Smooth muscle cell (in vitro differentiated cells): Measurements from ENCODE around the gene CADPS. TPM values are rescaled to one million over a fixed set of nuclear protein-coding genes. Genes with fewer than 3 reads are reported as not detected.

ENCODE experiments used
- DNase-seq: peaks from one replicate; lab custom pipeline; 2025; ENCODE audit not compliant: unreplicated experiment; lab: John Stamatoyannopoulos, UW
- H2AFZ ChIP-seq: fragments of 200-600 bp; sonication (generic); 2 replicates; pipeline ENCODE4 v1.6.0; 2016; ENCODE audit warnings: antibody characterized with exemption, low read depth, mild to moderate bottlenecking
- H3F3A ChIP-seq: fragments of 200-600 bp; sonication (generic); 2 replicates; pipeline ENCODE4 v1.6.0; 2017; ENCODE audit warnings: antibody characterized with exemption, low read depth
- H3K27ac ChIP-seq: fragments of 200-600 bp; sonication (generic); 2 replicates; pipeline ENCODE4 v1.5.1; 2016; ENCODE audit warnings: low read depth, mild to moderate bottlenecking
- H3K27me3 ChIP-seq: fragments of 200-600 bp; sonication (generic); 2 replicates; pipeline ENCODE4 v1.6.1; 2016; ENCODE audit warnings: low read depth, mild to moderate bottlenecking
- H3K36me3 ChIP-seq: fragments of 200-600 bp; sonication (generic); 2 replicates; pipeline ENCODE4 v1.5.1; 2016; ENCODE audit warnings: low read depth
- H3K4me1 ChIP-seq: fragments of 200-600 bp; sonication (generic); 2 replicates; pipeline ENCODE4 v1.5.1; 2016; ENCODE audit warnings: low read depth
- H3K4me2 ChIP-seq: fragments of 200-600 bp; sonication (generic); 2 replicates; pipeline ENCODE4 v1.6.0; 2016; ENCODE audit warnings: mild to moderate bottlenecking
- H3K4me3 ChIP-seq: fragments of 200-600 bp; sonication (generic); 2 replicates; pipeline ENCODE4 v1.5.1; 2016; ENCODE audit warnings: mild to moderate bottlenecking
- H3K79me2 ChIP-seq: fragments of 200-600 bp; sonication (generic); 2 replicates; pipeline ENCODE4 v1.6.0; 2016; ENCODE audit warnings: low read depth, mild to moderate bottlenecking
- H3K9ac ChIP-seq: fragments of 200-600 bp; sonication (generic); 2 replicates; pipeline ENCODE4 v1.6.0; 2016; ENCODE audit warnings: low read depth
- H3K9me3 ChIP-seq: fragments of 200-600 bp; sonication (generic); replicated peaks from 2 replicates; pipeline ENCODE4 v1.5.1; 2016; ENCODE audit warnings: low read depth
- H4K20me1 ChIP-seq: fragments of 200-600 bp; sonication (generic); 2 replicates; pipeline ENCODE4 v1.6.0; 2016; ENCODE audit warnings: low read depth
- WGBS: methylation state at CpG from one replicate; pipeline ENCODE4 v1.1.7; 2016; ENCODE audit warnings: low lambda C conversion rate; 5-methylcytosine and 5-hydroxymethylcytosine counted together
- polyA plus RNA-seq: library from polyadenylated mRNA; unstranded; fragments of >200 nt; fragmentation: Nextera tagmentation; extraction: Ambion mirVana; gene quantifications from 2 replicates; pipeline ENCODE4 v1.2.1, GENCODE V29; 2016
- total RNA-seq: library from RNA; depleted of rRNA; stranded (reverse); fragments of >200 nt; gene quantifications from 2 replicates; pipeline ENCODE4 v1.2.3, GENCODE V29; 2014
- TF ChIP-seq, protein P1 (sequence below): fragments of 200-600 bp; sonication (generic); IDR thresholded peaks from 2 replicates; pipeline ENCODE4 v1.5.1; 2017; ENCODE audit warnings: borderline replicate concordance, mild to moderate bottlenecking, antibody characterized with exemption; ENCODE audit not compliant: insufficient read depth, poor library complexity, severe bottlenecking

CADPS gene
- total and polyA plus RNA-seq, 2 experiments from 2014 or later, result 4.4 to 38.4 TPM

DNA sequence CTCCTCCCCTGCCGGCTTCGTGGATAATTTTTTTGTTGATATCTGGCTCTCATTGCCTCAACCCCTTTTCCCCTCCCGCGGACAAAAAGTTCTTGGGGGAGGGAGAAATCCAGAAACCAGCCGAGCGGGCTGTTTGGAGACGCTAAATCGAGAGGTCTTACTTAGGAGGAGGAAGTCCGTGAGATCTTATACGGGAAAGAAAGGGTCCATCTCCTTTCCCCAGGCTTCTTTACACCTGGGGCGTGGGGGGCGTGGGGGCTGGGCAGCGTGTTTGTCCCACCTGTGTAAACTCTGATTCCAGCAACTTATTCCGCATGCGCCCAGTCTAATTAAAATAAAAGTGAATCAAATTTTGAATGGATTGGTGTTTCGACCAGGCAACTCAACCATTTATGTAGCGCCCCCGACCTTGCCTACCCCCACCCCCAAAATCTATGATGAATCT, 364 bp upstream of the CADPS start:
- H2AFZ ChIP-seq, result no peak overlapping the region
- H3K9me3 ChIP-seq, result no peaks in the 10 kb centered on the region
- peak overlapping the region; percentile 48 for H3K4me3 ChIP-seq
- TF ChIP-seq, protein P1, sequence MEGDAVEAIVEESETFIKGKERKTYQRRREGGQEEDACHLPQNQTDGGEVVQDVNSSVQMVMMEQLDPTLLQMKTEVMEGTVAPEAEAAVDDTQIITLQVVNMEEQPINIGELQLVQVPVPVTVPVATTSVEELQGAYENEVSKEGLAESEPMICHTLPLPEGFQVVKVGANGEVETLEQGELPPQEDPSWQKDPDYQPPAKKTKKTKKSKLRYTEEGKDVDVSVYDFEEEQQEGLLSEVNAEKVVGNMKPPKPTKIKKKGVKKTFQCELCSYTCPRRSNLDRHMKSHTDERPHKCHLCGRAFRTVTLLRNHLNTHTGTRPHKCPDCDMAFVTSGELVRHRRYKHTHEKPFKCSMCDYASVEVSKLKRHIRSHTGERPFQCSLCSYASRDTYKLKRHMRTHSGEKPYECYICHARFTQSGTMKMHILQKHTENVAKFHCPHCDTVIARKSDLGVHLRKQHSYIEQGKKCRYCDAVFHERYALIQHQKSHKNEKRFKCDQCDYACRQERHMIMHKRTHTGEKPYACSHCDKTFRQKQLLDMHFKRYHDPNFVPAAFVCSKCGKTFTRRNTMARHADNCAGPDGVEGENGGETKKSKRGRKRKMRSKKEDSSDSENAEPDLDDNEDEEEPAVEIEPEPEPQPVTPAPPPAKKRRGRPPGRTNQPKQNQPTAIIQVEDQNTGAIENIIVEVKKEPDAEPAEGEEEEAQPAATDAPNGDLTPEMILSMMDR, result no peak
- peak overlapping the region; percentile 93 for H3K4me2 ChIP-seq
- H3K36me3 ChIP-seq, result no peaks in the 10 kb centered on the region
- no peaks in the 10 kb centered on the region for H3F3A ChIP-seq
- H3K9ac ChIP-seq, result no peak overlapping the region
- 2% methylated on average over 18 of the region's 18 CpGs for WGBS
- H3K79me2 ChIP-seq, result no peaks in the 10 kb centered on the region
- H3K27ac ChIP-seq, result no peak overlapping the region
- peaks cover 28% of the 10 kb centered on the region for H3K27me3 ChIP-seq
- H4K20me1 ChIP-seq, result no peaks in the 10 kb centered on the region
- no peak for DNase-seq
- H3K4me1 ChIP-seq, result peaks cover 17% of the 10 kb centered on the region

DNA sequence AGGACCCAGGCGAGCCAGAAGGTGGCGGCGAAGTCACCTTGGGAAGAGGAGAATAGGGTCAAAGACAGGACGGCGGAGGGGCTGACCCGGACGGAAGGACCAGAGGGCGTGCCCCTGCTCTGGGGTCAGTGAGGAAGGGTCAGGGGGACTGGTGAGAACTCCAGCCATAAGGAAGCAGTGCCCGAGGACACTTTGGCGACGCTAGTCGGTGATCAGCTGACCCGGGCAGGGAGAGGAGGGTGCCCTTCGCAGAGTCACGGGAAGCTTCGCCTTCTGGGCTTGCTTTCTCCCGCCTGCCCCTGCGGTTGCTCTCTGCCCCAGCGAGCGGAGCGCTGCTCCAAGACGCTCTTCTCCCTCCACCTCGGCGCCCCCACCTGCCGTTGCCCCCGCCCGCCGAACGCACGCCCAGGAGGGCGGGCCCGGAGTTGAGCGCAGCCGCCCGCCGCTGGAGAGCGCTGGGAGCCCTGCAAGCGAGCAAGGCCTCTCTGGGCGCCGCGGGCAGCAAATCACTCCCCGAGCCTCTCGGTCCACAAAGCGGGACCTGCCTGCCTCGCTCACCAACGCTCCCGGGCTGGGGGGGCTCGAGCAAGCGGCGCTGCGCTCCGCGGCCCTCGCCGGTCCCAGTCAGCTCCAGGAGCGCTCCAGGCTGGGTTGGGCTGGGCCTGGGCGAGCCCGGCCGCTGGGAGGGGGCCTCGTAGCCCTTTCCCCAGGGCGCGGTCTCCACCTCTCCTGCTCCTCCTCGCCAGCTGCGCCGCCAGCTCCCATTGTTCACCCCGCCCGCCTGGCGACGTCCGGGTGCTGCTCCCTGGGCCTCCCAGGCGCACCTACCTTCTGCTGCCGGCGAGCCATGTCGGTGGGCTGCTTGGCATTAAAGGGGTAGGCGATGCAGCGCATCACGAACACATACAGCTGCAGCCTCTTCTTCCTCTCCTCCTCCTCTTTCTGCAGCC, 1.2 kb downstream of the CADPS start:
- Histone ChIP-seq H3K4me2 (peak overlapping the region; percentile 94), H3K4me1 (peaks cover 17% of the 10 kb centered on the region), H3K27ac (no peak overlapping the region), H4K20me1 (no peaks in the 10 kb centered on the region), H3K9ac (no peak overlapping the region), H3K4me3 (peak overlapping the region; percentile 65), H2AFZ (peak overlapping the region; percentile 56), H3K27me3 (peaks cover 28% of the 10 kb centered on the region), H3K36me3 (no peaks in the 10 kb centered on the region), H3K9me3 (no peaks in the 10 kb centered on the region), H3F3A (no peaks in the 10 kb centered on the region), H3K79me2 (no peaks in the 10 kb centered on the region)
- peak; percentile 15 for DNase-seq
- TF ChIP-seq, protein P1, result no peak
- WGBS, result under 1% methylated on average over 59 of the region's 77 CpGs

DNA sequence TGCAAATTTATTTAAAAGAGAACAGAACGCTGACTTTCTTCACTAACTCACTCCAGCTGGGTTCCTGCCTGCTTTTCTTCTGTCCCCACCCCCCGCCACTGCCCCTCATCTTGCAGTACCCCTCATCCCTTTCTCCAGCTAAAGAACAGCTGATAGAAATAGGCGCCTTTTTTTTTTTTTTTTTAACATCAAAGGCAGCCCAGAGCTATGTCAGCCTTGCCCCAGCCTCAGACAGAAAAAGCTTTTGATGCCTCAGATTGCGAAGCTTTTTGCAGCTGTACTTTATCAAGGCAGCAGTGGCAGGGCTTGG, 1.8 kb downstream of the CADPS start:
- no peak for DNase-seq
- Histone ChIP-seq H3K9me3 (no peaks in the 10 kb centered on the region), H3K4me1 (peaks cover 17% of the 10 kb centered on the region), H3K36me3 (no peaks in the 10 kb centered on the region), H3K27me3 (peaks cover 28% of the 10 kb centered on the region), H3K79me2 (no peaks in the 10 kb centered on the region), H4K20me1 (no peaks in the 10 kb centered on the region), H3F3A (no peaks in the 10 kb centered on the region), H3K4me2 (peak overlapping the region; percentile 94), H3K9ac (no peak overlapping the region), H3K27ac (no peak overlapping the region), H3K4me3 (peak overlapping the region; percentile 65), H2AFZ (peak overlapping the region; percentile 56)
- WGBS, result 13% methylated on average over 4 of the region's 4 CpGs
- TF ChIP-seq, protein P1, result no peak
